Nephron progenitor cell (in vitro differentiated cells): Measurements from ENCODE around the gene KRT80.

Source experiments
- DNase-seq: peaks from one replicate; pipeline ENCODE4 v3.0.0; 2021
- H3K27ac Mint-ChIP-seq: 2 replicates; pipeline ENCODE4 v1.8.0; 2021; ENCODE audit warnings: mild to moderate bottlenecking, moderate library complexity, mixed read lengths
- H3K27me3 Mint-ChIP-seq: 2 replicates; pipeline ENCODE4 v1.8.0; 2021; ENCODE audit warnings: mild to moderate bottlenecking, low read depth, mixed read lengths; ENCODE audit not compliant: poor library complexity
- H3K36me3 Mint-ChIP-seq: 2 replicates; pipeline ENCODE4 v1.8.0; 2021; ENCODE audit warnings: low read depth, mixed read lengths
- H3K4me1 Mint-ChIP-seq: 2 replicates; pipeline ENCODE4 v1.8.0; 2021; ENCODE audit warnings: mixed read lengths
- H3K4me3 Mint-ChIP-seq: 2 replicates; pipeline ENCODE4 v1.8.0; 2021; ENCODE audit warnings: mild to moderate bottlenecking, moderate library complexity, mixed read lengths
- H3K9me3 Mint-ChIP-seq: 2 replicates; pipeline ENCODE4 v1.8.0; 2021; ENCODE audit warnings: mild to moderate bottlenecking, moderate library complexity, mixed read lengths
- CTCF ChIP-seq: fragments of 200-600 bp; sonication (generic); IDR thresholded peaks from 2 replicates; pipeline ENCODE4 v1.5.0; 2021; ENCODE audit warnings: antibody characterized with exemption

KRT80 gene

GRCh38 chr12:52185400-52185967 lies 6.3 kb downstream of the KRT80 start:
- H3K4me1 Mint-ChIP-seq = peaks cover 48% of the 10 kb centered on the region
- DNase-seq = no peak
- no peak overlapping the region for H3K4me3 Mint-ChIP-seq
- peaks cover 13% of the 10 kb centered on the region for H3K27me3 Mint-ChIP-seq
- H3K36me3 Mint-ChIP-seq = no peaks in the 10 kb centered on the region
- no peaks in the 10 kb centered on the region for H3K9me3 Mint-ChIP-seq
- TF ChIP-seq CTCF = no peak
- H3K27ac Mint-ChIP-seq = no peak overlapping the region

DNA sequence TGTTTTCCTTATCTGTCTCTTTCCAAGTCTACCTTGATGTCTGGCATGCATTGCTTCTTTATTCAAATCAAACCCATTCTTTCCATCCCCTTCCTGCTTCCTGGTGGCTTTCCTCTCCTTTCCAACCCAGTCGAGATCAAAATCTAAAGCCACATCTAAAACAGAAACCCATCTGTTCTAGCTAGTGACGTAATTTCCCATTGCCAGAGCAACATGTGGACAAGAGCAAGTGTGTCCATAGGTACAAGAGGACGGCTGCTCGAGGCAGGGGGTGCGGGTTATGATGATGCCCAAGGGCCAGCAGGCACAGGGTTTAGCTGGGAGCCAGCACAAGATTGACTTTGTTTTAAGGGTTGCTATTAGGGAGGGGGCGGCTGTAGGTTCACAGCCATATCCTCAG lies 7.0 kb downstream of the KRT80 start:
- H3K27ac Mint-ChIP-seq = peak overlapping the region; percentile 5
- TF ChIP-seq CTCF = no peak
- H3K4me1 Mint-ChIP-seq = peaks cover 53% of the 10 kb centered on the region
- DNase-seq = no peak
- H3K4me3 Mint-ChIP-seq = no peak overlapping the region
- peaks cover 16% of the 10 kb centered on the region for H3K27me3 Mint-ChIP-seq
- H3K9me3 Mint-ChIP-seq = no peaks in the 10 kb centered on the region
- no peaks in the 10 kb centered on the region for H3K36me3 Mint-ChIP-seq

DNA sequence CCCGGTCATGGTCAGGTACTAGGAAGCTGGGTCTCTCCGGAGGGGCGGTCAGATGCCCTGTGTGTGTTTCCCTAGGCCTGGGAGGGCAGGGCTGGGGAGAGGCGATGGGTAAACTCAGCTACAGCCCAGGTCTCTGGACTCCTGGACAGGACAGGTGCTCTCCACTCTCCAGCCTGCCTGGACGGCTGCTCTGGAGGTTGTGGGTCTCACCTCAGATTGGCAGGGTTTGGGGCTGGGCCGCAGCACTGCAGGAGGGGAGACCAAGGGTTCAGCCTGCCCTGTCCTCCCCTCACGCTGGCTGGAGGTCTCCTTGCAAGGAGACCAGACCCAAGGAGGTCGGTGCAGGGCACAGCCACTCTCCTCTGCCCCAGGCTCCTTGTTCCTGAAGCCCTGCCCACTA lies 7.8 kb downstream of the KRT80 start:
- peaks cover 55% of the 10 kb centered on the region for H3K4me1 Mint-ChIP-seq
- no peak for DNase-seq
- no peak overlapping the region for H3K27ac Mint-ChIP-seq
- TF ChIP-seq CTCF = no peak
- H3K4me3 Mint-ChIP-seq = no peak overlapping the region
- H3K27me3 Mint-ChIP-seq = peaks cover 16% of the 10 kb centered on the region
- H3K36me3 Mint-ChIP-seq = no peaks in the 10 kb centered on the region
- H3K9me3 Mint-ChIP-seq = no peaks in the 10 kb centered on the region

DNA sequence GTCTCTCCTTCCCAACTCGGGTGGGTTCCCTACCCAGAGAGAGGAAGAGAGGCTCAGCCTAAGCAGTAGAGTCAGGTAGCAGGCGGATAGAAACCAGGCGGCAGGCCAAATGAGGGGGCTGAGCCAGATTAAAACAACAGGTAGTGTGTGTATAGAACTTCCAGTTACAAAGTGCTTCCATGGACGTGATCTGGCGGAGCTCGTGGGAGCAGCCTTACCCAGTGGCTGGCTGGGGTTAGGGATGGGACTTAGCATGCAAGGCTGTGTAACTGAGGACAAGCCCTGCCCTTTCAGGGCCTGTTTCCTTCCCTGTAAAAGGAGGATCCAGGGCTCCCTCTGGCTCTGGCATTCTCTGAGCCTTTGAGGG lies 8.3 kb downstream of the KRT80 start:
- Mint-ChIP-seq H3K27ac (no peak overlapping the region), H3K36me3 (no peaks in the 10 kb centered on the region), H3K27me3 (peaks cover 16% of the 10 kb centered on the region), H3K4me3 (no peak overlapping the region), H3K4me1 (peaks cover 55% of the 10 kb centered on the region), H3K9me3 (no peaks in the 10 kb centered on the region)
- no peak for DNase-seq
- TF ChIP-seq CTCF = no peak

GRCh38 chr12:52182898-52183543 lies 8.8 kb downstream of the KRT80 start:
- H3K4me3 Mint-ChIP-seq = no peak overlapping the region
- TF ChIP-seq CTCF = no peak
- H3K36me3 Mint-ChIP-seq = no peaks in the 10 kb centered on the region
- DNase-seq = no peak
- H3K27ac Mint-ChIP-seq = no peak overlapping the region
- H3K27me3 Mint-ChIP-seq = peaks cover 16% of the 10 kb centered on the region
- H3K4me1 Mint-ChIP-seq = peaks cover 55% of the 10 kb centered on the region
- no peaks in the 10 kb centered on the region for H3K9me3 Mint-ChIP-seq

GRCh38 chr12:52182384-52182783 lies 9.4 kb downstream of the KRT80 start:
- Mint-ChIP-seq H3K27me3 (peaks cover 16% of the 10 kb centered on the region), H3K36me3 (no peaks in the 10 kb centered on the region), H3K4me3 (no peak overlapping the region), H3K9me3 (no peaks in the 10 kb centered on the region), H3K4me1 (peaks cover 58% of the 10 kb centered on the region), H3K27ac (no peak overlapping the region)
- DNase-seq = no peak
- TF ChIP-seq CTCF = no peak
